T-helper 1 cell treated with Interleukin-12 subunit alpha and Interleukin-12 subunit beta and Interleukin-4 antibody, amounts not matched to agents 30 ng/mL and 1 ng/mL, for 36 hours (primary cell): ENCODE data around the gene TXNL4B. TPM values are rescaled to one million over a fixed set of nuclear protein-coding genes. Genes with fewer than 3 reads are reported as not detected.

Source experiments
- intact Hi-C: fragments of 100-400 bp; cut with micrococcal nuclease; formaldehyde crosslinking; loops from one replicate; pipeline ENCODE4 v1.15.1; 2024
- total RNA-seq: library from RNA; stranded (reverse); gene quantifications from 2 replicates; pipeline ENCODE4 v1.2.3, GENCODE V29; 2022

Gene TXNL4B
- total RNA-seq, 1 donor from 2014 or later = 17.6 TPM

DNA sequence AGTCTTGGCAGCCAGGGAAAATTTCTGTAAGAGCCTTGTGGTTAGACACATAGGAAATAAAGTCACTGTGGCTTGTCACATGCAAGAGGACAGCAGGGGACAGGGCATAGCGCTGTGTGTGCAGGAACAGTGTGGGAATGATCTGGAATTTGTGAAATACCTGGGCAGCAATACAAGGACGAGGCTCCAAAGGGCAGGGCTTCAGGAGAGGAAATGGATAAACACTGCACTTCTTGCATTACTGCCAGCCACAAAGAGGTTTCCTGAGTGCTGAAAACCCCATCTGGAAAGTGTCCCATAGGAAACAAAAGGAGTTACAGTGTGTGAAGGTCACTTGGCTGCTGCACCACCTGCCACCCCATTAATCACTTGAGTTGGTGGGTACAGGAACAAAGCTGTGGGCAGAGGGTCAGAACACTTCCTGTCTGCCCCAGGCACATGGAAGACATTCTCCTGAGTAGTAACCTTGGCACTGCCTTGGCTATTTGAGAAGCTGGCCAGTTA, 51.2 kb downstream of the TXNL4B start:
- intact Hi-C loops = no loop called here

DNA sequence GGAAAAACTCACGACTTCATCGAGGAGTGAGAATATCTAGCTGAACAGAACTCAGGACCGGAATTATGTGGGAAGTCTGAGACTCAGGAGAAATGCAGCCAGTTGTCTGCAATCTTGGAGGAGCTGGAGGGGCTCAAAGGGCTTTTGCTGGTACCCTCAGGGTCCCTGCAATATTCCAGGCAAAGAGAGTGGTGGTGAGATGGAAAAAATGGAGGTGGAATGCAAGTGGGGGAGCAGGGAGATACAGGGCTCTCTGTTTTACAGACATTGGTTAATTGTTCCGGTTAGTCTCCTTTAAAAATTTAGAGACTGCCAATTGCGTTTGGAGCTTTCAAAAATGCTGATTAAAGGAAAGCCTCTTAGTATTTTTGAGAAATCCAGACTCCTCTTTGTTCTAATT, 57.3 kb downstream of the TXNL4B start:
- intact Hi-C loops = no loop called here

Other genes with a start within 250 kb of the TXNL4B start
- 25.7 and 26.9 TPM in 2 replicates for gene ATXN1L, start 247.6 kb downstream of the TXNL4B start, total RNA-seq
- gene ZNF821, start 209.4 kb downstream of the TXNL4B start, total RNA-seq = 4.5 and 5.4 TPM in 2 replicates
- 166 and 184 TPM in 2 replicates for gene IST1, start 198.1 kb downstream of the TXNL4B start, total RNA-seq
- gene PKD1L3, start 93.2 kb downstream of the TXNL4B start, total RNA-seq = 0.05 TPM in 1 of 2 replicates, not detected in the other
- 11.2 and 11.4 TPM in 2 replicates for gene DHODH, start 84.9 kb downstream of the TXNL4B start, total RNA-seq
- gene HP, start 39.1 kb downstream of the TXNL4B start, total RNA-seq = not detected in 2 replicates
- gene HPR, start 30.4 kb downstream of the TXNL4B start, total RNA-seq = not detected in 2 replicates
- gene DHX38, start 227 bp upstream of the TXNL4B start, total RNA-seq = 86.9 and 87.4 TPM in 2 replicates
- 1.4 and 1.9 TPM in 2 replicates for gene PMFBP1, start 78.5 kb upstream of the TXNL4B start, total RNA-seq